ENCODE data around the gene CDRT4.

CDRT4 gene

GRCh38 chr17:15482476-15482875, 15.1 kb upstream of the CDRT4 start:
- Mint-ChIP-seq H3K9me3 (no peaks in the 10 kb centered on the region), H3K4me1 (ENCODE audit: low read depth in 2 of 2) (peaks cover 2 to 4% of the 10 kb centered on the region in 2 donors), H3K36me3 (ENCODE audit: insufficient read depth) (peaks cover 3% of the 10 kb centered on the region), H3K4me3 (no peak overlapping the region), H3K27me3 (no peaks in the 10 kb centered on the region), H3K27ac (no peak overlapping the region)
- DNase-seq, result no peak
- ATAC-seq (replicated peaks), result no peak

DNA sequence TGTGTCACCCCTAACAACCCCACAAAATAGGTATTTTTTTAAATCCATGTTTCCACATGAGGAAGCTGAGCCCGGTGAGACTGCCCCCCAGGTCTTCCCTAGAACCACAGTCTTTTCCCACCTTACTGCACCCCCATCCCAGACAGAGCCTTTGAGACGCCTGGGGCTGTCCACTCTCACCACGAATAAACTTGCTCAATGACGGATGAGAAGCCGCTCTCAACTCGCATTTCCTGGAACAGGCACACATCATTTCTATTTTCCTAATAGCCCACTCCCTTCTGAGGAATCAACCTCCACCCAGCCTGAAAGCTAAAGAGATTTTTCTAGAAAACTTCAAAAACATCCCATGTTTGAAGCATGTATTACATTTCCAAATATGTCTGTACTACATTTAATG, 14.1 kb upstream of the CDRT4 start:
- no peak overlapping the region for H3K4me3 Mint-ChIP-seq
- no peaks in the 10 kb centered on the region for H3K27me3 Mint-ChIP-seq
- H3K27ac Mint-ChIP-seq, result no peak overlapping the region

DNA sequence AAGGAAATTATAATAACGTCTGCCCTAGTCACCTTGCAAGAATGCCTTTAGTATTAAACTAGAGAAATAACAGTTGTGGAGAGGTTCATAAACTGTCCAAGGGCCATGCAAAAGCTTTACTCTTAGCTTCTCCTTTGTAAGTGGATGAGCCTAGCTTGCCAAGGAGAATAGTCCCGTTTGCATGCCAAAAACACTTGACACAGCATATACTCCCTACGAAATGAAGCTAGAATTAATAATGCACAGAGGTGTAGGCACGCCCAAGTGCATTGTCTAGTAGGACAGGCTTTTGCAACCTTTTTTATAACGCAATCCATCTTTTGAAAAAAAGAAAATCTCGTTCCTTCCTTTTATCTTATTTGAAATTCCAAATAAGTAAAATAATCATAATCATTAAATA, 12.8 kb upstream of the CDRT4 start:
- H3K4me1 Mint-ChIP-seq (ENCODE audit: low read depth in 2 of 2), result peaks cover under 1 to 3% of the 10 kb centered on the region in 2 donors
- H3K27me3 Mint-ChIP-seq, result no peaks in the 10 kb centered on the region
- H3K9me3 Mint-ChIP-seq, result no peaks in the 10 kb centered on the region
- DNase-seq (no peak), ATAC-seq (replicated peaks) (no peak)
- no peak overlapping the region for H3K4me3 Mint-ChIP-seq
- H3K36me3 Mint-ChIP-seq (ENCODE audit: insufficient read depth), result peaks cover 3% of the 10 kb centered on the region
- H3K27ac Mint-ChIP-seq, result no peak overlapping the region

More for the DNA sequence above, 14.1 kb upstream of the CDRT4 start:
- no peak for ATAC-seq (replicated peaks)
- H3K4me1 Mint-ChIP-seq (ENCODE audit: low read depth in 2 of 2), result peaks cover 4 to 5% of the 10 kb centered on the region in 2 donors
- H3K9me3 Mint-ChIP-seq, result no peaks in the 10 kb centered on the region
- peaks cover 3% of the 10 kb centered on the region for H3K36me3 Mint-ChIP-seq (ENCODE audit: insufficient read depth)
- no peak for DNase-seq

DNA sequence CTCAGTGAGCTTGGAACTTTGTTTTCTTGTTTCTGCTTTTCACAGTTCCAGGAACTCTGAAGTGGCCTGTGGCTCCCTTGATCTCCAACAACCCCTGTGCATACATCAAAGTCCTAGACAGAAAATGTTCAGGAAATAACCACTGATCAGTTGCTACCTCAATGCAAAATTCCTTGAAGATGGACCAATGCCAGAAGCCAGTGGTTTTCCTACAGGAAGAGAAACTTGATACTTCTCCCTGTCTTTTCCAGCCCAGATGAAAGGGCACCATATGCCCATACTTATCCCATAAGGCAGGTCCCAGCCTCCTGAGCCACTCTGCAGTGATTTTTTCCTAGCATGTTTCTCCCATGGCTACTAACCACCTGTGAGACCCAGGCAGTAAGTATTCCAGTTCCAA, 12.3 kb upstream of the CDRT4 start:
- Mint-ChIP-seq H3K9me3 (no peaks in the 10 kb centered on the region), H3K27ac (no peak overlapping the region), H3K4me3 (no peak overlapping the region), H3K27me3 (no peaks in the 10 kb centered on the region), H3K4me1 (ENCODE audit: low read depth in 2 of 2) (peaks cover 3% of the 10 kb centered on the region in 2 donors), H3K36me3 (ENCODE audit: insufficient read depth) (peaks cover 7% of the 10 kb centered on the region)
- ATAC-seq (replicated peaks) (no peak), DNase-seq (no peak)

- Mint-ChIP-seq H3K27me3 (no peaks in the 10 kb centered on the region), H3K27ac (no peak overlapping the region), H3K4me1 (ENCODE audit: low read depth in 2 of 2) (peaks cover 3% of the 10 kb centered on the region in 2 donors), H3K4me3 (no peak overlapping the region), H3K9me3 (no peaks in the 10 kb centered on the region), H3K36me3 (ENCODE audit: insufficient read depth) (peaks cover 7% of the 10 kb centered on the region)
- DNase-seq (no peak), ATAC-seq (replicated peaks) (no peak)
Observed at GRCh38 chr17:15478845-15479244, 11.4 kb upstream of the CDRT4 start.

DNA sequence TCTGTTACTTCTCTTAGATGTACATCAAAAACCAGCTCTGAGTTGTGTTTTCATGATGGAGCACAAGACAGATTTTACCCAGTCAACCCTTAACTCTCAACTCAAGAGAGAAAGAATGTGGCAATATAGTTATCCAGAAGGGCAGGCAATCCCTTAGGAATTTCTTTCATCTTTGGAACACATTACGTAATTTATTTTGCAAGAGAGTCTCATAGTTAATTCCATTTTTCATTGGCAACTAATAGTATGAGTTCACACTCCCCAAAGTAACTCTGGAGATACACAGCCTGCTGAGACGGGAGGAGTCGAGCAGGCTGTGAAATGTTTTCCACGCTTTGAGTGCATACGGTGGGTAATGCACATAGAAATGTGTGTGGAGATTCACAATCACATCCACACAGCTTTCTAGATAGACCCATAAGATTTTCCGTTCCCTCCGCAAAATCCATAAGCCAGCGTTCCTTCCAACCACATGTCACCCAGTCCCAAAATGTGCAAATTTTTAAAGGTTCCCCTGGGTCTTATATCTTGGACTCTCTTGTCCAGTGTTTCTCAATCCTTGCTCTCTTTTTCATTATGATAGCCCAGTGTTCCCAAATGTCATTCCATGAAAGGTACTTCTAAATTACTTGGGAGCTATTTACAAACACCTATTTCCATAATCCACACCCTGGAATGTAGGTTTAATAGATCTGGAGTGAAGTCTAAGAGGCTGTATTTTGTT, 8.4 kb upstream of the CDRT4 start:
- no peaks in the 10 kb centered on the region for H3K27me3 Mint-ChIP-seq
- peaks cover 7% of the 10 kb centered on the region for H3K36me3 Mint-ChIP-seq (ENCODE audit: insufficient read depth)
- H3K4me3 Mint-ChIP-seq, result no peak overlapping the region

GRCh38 chr17:15472891-15473290, 5.5 kb upstream of the CDRT4 start:
- Mint-ChIP-seq H3K4me1 (ENCODE audit: low read depth in 2 of 2) (peaks cover 3% of the 10 kb centered on the region in 2 donors), H3K36me3 (ENCODE audit: insufficient read depth) (peaks cover 4% of the 10 kb centered on the region), H3K27ac (no peak overlapping the region), H3K27me3 (no peaks in the 10 kb centered on the region), H3K4me3 (no peak overlapping the region), H3K9me3 (no peaks in the 10 kb centered on the region)
- DNase-seq (no peak), ATAC-seq (replicated peaks) (no peak)

More for the DNA sequence above, 8.4 kb upstream of the CDRT4 start:
- peaks cover 3% of the 10 kb centered on the region in 2 donors for H3K4me1 Mint-ChIP-seq (ENCODE audit: low read depth in 2 of 2)
- H3K9me3 Mint-ChIP-seq, result no peaks in the 10 kb centered on the region
- DNase-seq (no peak), ATAC-seq (replicated peaks) (no peak)
- no peak overlapping the region for H3K27ac Mint-ChIP-seq

- peaks cover 4% of the 10 kb centered on the region for H3K36me3 Mint-ChIP-seq (ENCODE audit: insufficient read depth)
- no peak overlapping the region for H3K27ac Mint-ChIP-seq
- no peak overlapping the region for H3K4me3 Mint-ChIP-seq
- no peaks in the 10 kb centered on the region for H3K27me3 Mint-ChIP-seq
- peaks cover 0 to 3% of the 10 kb centered on the region in 2 donors for H3K4me1 Mint-ChIP-seq (ENCODE audit: low read depth in 2 of 2)
- ATAC-seq (replicated peaks) (no peak), DNase-seq (no peak)
- H3K9me3 Mint-ChIP-seq, result no peaks in the 10 kb centered on the region
Observed at GRCh38 chr17:15470536-15470935, 3.1 kb upstream of the CDRT4 start.

- no peaks in the 10 kb centered on the region for H3K27me3 Mint-ChIP-seq
- ATAC-seq (replicated peaks), result no peak
- no peaks in the 10 kb centered on the region for H3K4me1 Mint-ChIP-seq (ENCODE audit: low read depth in 2 of 2)
- no peaks in the 10 kb centered on the region for H3K9me3 Mint-ChIP-seq
- no peaks in the 10 kb centered on the region for H3K36me3 Mint-ChIP-seq (ENCODE audit: insufficient read depth)
- H3K27ac Mint-ChIP-seq, result no peak overlapping the region
- H3K4me3 Mint-ChIP-seq, result no peak overlapping the region
- DNase-seq, result no peak
Observed at GRCh38 chr17:15469260-15469659, 1.8 kb upstream of the CDRT4 start.

DNA sequence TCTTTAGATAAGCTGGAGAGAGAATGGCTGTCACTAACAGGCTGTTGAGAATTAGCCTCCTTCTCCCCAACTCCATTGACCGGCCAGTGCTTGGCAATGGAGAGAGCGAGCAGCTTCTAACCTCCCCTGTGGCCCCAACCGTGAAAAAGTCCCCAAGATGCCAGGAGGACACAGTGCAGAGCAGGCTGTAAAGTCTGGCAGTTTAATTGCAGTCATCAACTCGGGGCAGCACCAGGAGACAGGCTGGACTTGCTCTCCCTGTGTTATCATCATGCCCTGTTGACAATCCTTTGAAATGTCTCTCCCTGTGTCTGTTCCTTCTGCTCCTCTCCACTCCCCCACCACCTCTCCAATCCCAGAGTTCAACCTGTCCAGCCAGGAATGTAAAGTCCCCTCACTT, 705 bp upstream of the CDRT4 start:
- DNase-seq (no peak), ATAC-seq (replicated peaks) (no peak)
- H3K27ac Mint-ChIP-seq, result peak overlapping the region in 1 of 2 donors; percentile 36
- H3K4me3 Mint-ChIP-seq, result no peak overlapping the region
- H3K9me3 Mint-ChIP-seq, result no peaks in the 10 kb centered on the region
- no peaks in the 10 kb centered on the region for H3K27me3 Mint-ChIP-seq
- H3K36me3 Mint-ChIP-seq (ENCODE audit: insufficient read depth), result no peaks in the 10 kb centered on the region
- H3K4me1 Mint-ChIP-seq (ENCODE audit: low read depth in 2 of 2), result no peaks in the 10 kb centered on the region

DNA sequence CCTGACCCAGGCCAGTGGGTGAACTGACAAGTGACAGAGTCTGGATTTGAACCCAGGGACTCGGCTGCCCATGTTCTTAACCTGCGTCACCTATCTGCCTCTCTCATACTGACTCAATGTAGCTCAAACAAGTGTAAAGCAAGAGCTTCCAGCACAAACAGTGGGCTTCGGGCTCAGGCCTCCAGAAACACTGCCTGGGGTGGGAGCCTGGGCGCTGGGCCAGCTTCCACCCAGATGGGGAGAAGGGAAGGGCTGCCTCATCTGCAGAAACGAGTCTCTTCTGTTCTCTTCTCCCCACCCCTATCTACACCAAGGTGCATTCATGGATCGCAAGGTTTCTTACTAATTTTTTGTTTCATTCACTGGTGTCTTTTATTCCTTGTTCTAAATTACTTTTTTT, 1.3 kb downstream of the CDRT4 start:
- no peak for DNase-seq
- H3K27me3 Mint-ChIP-seq, result no peaks in the 10 kb centered on the region
- ATAC-seq (replicated peaks), result no peak
- no peak overlapping the region for H3K27ac Mint-ChIP-seq
- no peaks in the 10 kb centered on the region for H3K9me3 Mint-ChIP-seq
- H3K4me3 Mint-ChIP-seq, result no peak overlapping the region
- H3K36me3 Mint-ChIP-seq (ENCODE audit: insufficient read depth), result no peaks in the 10 kb centered on the region
- H3K4me1 Mint-ChIP-seq (ENCODE audit: low read depth in 2 of 2), result no peaks in the 10 kb centered on the region

DNA sequence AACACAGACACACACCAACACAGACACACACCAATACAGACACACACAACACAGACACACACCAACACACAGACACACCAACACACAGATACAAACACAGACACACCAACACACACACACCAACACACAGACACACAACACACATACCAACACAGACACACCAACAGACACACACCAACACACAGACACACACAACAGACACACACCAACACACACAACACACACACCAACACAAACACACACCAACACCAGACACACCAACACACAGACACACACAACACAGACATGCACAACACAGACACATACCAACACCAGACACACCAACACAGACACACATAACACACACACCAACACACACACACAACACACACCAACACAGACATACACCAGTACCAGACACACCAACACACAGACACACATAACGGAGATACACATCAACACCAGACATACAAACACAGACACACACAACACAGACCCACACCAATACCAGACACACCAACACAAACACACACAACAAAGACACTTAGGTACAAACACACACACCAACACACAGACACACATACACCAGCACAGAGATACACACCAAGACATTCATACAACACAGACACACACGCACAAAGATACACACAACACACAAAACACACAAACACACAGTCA, 2.2 kb downstream of the CDRT4 start:
- H3K27me3 Mint-ChIP-seq, result no peaks in the 10 kb centered on the region
- DNase-seq (no peak), ATAC-seq (replicated peaks) (no peak)
- no peaks in the 10 kb centered on the region for H3K9me3 Mint-ChIP-seq
- no peak overlapping the region for H3K4me3 Mint-ChIP-seq
- no peaks in the 10 kb centered on the region for H3K4me1 Mint-ChIP-seq (ENCODE audit: low read depth in 2 of 2)
- H3K36me3 Mint-ChIP-seq (ENCODE audit: insufficient read depth), result no peaks in the 10 kb centered on the region
- H3K27ac Mint-ChIP-seq, result no peak overlapping the region

- DNase-seq (no peak), ATAC-seq (replicated peaks) (no peak)
- Mint-ChIP-seq H3K36me3 (ENCODE audit: insufficient read depth) (no peaks in the 10 kb centered on the region), H3K4me3 (no peak overlapping the region), H3K4me1 (ENCODE audit: low read depth in 2 of 2) (no peaks in the 10 kb centered on the region), H3K27me3 (no peaks in the 10 kb centered on the region), H3K9me3 (no peaks in the 10 kb centered on the region), H3K27ac (no peak overlapping the region)
Observed at GRCh38 chr17:15464231-15464985, 3.0 kb downstream of the CDRT4 start.
